Breast epithelium (tissue), 3 donors: ENCODE results near the gene EAF1.

ENCODE experiments used
- CTCF ChIP-seq, 3 donors: fragments of 450-650 bp; IDR thresholded peaks; one replicate each; pipeline ENCODE4 v1.5.1; 2016 to 2017; ENCODE audit warnings: antibody characterized with exemption in 3 of 3, mild to moderate bottlenecking in 3 of 3, moderate library complexity in 3 of 3
- POLR2AphosphoS5 ChIP-seq, 3 donors: sonication (generic); formaldehyde crosslinking; IDR thresholded peaks; one replicate each; pipeline ENCODE4 v1.6.1; 2017; ENCODE audit warnings: antibody characterized with exemption in 3 of 3

DNA sequence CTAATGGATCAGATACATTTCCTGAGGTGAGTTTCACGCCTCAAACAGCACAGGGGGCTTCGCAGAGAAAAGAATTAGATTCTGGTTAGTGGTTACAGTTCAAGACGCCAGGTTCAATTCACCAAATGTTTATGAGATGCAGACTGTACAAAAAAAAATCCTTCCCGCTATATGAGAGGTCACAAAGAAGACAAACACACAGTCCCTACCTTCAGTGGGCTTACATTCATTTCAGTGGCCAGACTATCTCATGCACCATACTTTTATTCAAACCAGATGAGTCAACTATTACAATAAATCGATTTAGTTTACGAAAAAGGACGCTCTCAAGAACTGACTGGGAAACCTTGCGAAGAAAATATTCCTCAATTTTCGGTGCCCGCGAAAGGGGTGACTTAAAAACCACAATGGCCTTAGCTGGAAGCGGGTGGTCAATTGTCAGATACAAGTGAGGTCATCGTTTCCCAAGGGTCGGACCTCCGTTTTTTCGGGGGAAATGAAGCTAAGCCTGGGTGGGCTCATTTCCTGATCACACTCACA, 749 bp upstream of the EAF1 start:
- TF ChIP-seq CTCF (IDR thresholded peaks at IDR 0.05) (no peak), POLR2AphosphoS5 (IDR thresholded peaks at IDR 0.05) (no peak)
